Thyroid gland (tissue), 4 donors: ENCODE data around the gene WARS2. TPM values are rescaled to one million over a fixed set of nuclear protein-coding genes. Genes with fewer than 3 reads are reported as not detected.

Source experiments
- DNase-seq, 2 donors: peaks; one replicate each; pipeline ENCODE4 v3.0.0-alpha.2; 2019
- H3K27ac ChIP-seq, 3 donors: fragments of 200-600 bp; sonication (generic); 1 replicate in 2 of 3; 2 replicates in 1 of 3; pipeline ENCODE4 v1.5.1; 2016 to 2019; ENCODE audit warnings: mild to moderate bottlenecking in 1 of 3, moderate library complexity in 1 of 3
- H3K27me3 ChIP-seq: fragments of 200-600 bp; sonication (generic); one replicate; pipeline ENCODE4 v1.5.1; 2019
- H3K36me3 ChIP-seq, 2 donors: fragments of 200-600 bp; sonication (generic); one replicate each; pipeline ENCODE4 v1.5.1; 2016 to 2019
- H3K4me1 ChIP-seq, 2 donors: fragments of 200-600 bp; sonication (generic); one replicate each; pipeline ENCODE4 v1.5.1; 2017 to 2019
- H3K4me3 ChIP-seq, 3 donors: fragments of 200-600 bp; sonication (generic); replicated peaks in 1 of 3; 1 replicate in 2 of 3; 2 replicates in 1 of 3; pipeline ENCODE4 v1.5.1; 2016; ENCODE audit warnings: mild to moderate bottlenecking in 1 of 3
- H3K9me3 ChIP-seq: fragments of 200-600 bp; sonication (generic); one replicate; pipeline ENCODE4 v1.5.1; 2017
- POLR2A ChIP-seq, 2 donors: fragments of 450-650 bp; IDR thresholded peaks; one replicate each; pipeline ENCODE4 v1.6.1; 2017; ENCODE audit warnings: antibody characterized with exemption in 2 of 2, mild to moderate bottlenecking in 2 of 2, moderate library complexity in 1 of 2
- WGBS, 2 donors: methylation state at CpG; one replicate each; pipeline ENCODE4 v1.1.5; 2017; 5-methylcytosine and 5-hydroxymethylcytosine counted together
- intact Hi-C: fragments of 100-400 bp; cut with DNase I; formaldehyde crosslinking; loops from one replicate; pipeline ENCODE4 v1.15.1; 2023
- total RNA-seq, 4 donors: library from RNA; depleted of rRNA; stranded (reverse); fragments of >200 nt; gene quantifications; one replicate each; pipeline ENCODE4 v1.2.3, GENCODE V29; 2016
- TF ChIP-seq, protein P1 (sequence below), 6 experiments: fragments of 200-600 bp in 3 of 6; fragments of 450-650 bp in 3 of 6; sonication (generic) in 3 of 6; IDR thresholded peaks; one replicate each; pipeline ENCODE4 v1.5.1; 2016 to 2019; ENCODE audit warnings: antibody characterized with exemption in 6 of 6, mild to moderate bottlenecking in 2 of 6, inconsistent platforms in 1 of 6, moderate library complexity in 1 of 6

The WARS2 gene
- total RNA-seq, 4 donors from 2014 or later: 21.4 to 35.1 (median 26.2) TPM

DNA sequence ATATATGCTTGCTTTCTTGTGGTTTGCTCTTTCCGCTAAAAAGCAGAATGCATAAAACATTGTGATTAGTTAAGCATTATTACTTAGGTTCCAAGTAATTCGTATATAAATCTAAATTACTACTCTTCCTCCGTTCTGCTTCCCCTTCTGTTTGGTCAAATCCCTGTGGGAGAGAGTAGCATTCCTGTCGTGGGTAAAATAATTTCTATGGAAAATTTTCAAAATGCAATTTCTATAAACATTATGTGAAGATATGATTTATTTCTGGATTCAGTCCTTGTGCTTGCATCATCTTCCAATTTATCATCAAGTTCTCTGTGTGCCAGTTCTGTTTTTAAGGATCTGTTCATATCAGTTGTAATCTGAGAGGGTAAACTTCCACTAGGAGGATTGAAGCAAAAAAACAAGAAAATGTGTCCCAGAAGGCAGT, 7.2 kb upstream of the WARS2 start:
- TF ChIP-seq, protein P1, sequence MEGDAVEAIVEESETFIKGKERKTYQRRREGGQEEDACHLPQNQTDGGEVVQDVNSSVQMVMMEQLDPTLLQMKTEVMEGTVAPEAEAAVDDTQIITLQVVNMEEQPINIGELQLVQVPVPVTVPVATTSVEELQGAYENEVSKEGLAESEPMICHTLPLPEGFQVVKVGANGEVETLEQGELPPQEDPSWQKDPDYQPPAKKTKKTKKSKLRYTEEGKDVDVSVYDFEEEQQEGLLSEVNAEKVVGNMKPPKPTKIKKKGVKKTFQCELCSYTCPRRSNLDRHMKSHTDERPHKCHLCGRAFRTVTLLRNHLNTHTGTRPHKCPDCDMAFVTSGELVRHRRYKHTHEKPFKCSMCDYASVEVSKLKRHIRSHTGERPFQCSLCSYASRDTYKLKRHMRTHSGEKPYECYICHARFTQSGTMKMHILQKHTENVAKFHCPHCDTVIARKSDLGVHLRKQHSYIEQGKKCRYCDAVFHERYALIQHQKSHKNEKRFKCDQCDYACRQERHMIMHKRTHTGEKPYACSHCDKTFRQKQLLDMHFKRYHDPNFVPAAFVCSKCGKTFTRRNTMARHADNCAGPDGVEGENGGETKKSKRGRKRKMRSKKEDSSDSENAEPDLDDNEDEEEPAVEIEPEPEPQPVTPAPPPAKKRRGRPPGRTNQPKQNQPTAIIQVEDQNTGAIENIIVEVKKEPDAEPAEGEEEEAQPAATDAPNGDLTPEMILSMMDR (IDR thresholded peaks at IDR 0.05): no peak
- TF ChIP-seq POLR2A (IDR thresholded peaks at IDR 0.05): no peak
- H3K9me3 ChIP-seq: no peaks in the 10 kb centered on the region
- DNase-seq: no peak
- no peaks in the 10 kb centered on the region for H3K27me3 ChIP-seq
- intact Hi-C loops: no loop called here
- H3K36me3 ChIP-seq: no peaks in the 10 kb centered on the region
- peak overlapping the region in 1 of 3 donors; percentile 5 for H3K27ac ChIP-seq
- whole genome bisulfite sequencing, 2 donors: 75 to 77% methylated on average over 4 of the region's 4 CpGs
- no peaks in the 10 kb centered on the region for H3K4me1 ChIP-seq
- no peak overlapping the region for H3K4me3 ChIP-seq

DNA sequence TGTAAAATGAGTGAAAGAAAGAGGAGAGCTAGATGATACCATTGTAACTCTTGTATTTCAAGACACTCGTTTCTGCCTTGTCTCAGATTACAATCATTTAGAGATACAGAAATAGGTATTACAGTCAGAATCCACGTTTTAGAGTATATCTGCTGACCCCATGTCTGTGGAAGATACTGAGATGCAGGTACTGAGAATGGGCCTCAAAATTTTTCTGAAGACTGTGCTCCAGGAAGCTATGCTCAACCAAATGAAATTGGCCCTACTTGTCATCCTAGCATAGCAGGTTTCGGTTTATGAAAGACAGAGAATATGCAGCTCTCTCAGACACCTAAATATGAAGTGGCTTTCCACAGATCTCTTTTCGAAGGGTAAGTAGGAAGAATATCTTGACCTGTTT, 6.0 kb upstream of the WARS2 start:
- Histone ChIP-seq H3K4me3 (no peak overlapping the region), H3K27ac (no peak overlapping the region), H3K4me1 (peaks cover 6% of the 10 kb centered on the region in 2 donors), H3K36me3 (no peaks in the 10 kb centered on the region), H3K27me3 (no peaks in the 10 kb centered on the region), H3K9me3 (no peaks in the 10 kb centered on the region)
- TF ChIP-seq, protein P1 (IDR thresholded peaks at IDR 0.05): no peak
- no peak for TF ChIP-seq POLR2A (IDR thresholded peaks at IDR 0.05)
- no peak for DNase-seq
- WGBS, 2 donors: 85 to 93% methylated on average over 4 of the region's 4 CpGs
- intact Hi-C loops: no loop called here

DNA sequence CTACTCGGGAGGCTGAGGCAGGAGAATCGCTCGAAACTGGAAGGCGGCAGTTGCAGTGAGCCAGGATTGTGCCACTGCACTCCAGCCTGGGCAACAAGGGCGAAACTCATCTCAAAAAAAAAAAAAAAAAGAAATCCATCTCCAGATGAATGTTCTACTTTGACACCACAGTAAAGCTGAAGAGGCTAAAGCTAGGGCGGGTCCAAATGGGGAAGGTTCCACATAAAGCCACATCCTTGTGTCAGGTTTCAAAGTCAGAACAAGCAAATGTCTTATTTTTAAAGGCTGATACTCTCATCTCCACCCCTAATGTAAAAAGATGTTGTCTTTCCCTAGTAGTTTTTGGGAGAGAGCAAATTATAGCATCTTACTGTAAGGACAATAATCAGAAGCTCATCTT, 4.4 kb upstream of the WARS2 start:
- intact Hi-C loops: no loop called here
- TF ChIP-seq, protein P1 (IDR thresholded peaks at IDR 0.05): no peak
- TF ChIP-seq POLR2A (IDR thresholded peaks at IDR 0.05): no peak

DNA sequence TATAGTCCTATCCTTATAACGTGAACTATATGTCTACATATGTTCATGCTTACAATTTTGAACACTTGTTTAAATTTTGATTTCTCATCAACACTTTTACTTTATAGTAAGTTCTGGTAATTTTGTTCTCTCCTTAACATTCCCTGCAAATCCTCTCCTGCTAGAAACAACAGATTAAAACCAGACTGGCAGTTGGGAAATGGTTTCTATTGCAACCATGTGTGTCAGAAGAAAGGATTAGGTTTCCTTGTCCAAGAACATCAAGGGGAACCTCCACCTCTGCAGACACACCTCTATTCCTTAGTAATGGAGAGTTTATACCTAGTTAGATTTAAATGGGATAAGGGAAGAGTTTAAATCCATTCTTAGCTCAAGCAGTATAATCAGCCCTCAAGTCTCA, 3.3 kb upstream of the WARS2 start:
- Histone ChIP-seq H3K4me1 (peaks cover 12 to 20% of the 10 kb centered on the region in 2 donors), H3K9me3 (no peaks in the 10 kb centered on the region), H3K4me3 (no peak overlapping the region), H3K27ac (no peak overlapping the region), H3K36me3 (no peaks in the 10 kb centered on the region), H3K27me3 (no peaks in the 10 kb centered on the region)
- DNase-seq: no peak
- intact Hi-C loops: no loop called here
- 96 to 100% methylated on average over 1 of the region's 1 CpG for WGBS, 2 donors
- TF ChIP-seq, protein P1 (IDR thresholded peaks at IDR 0.05): no peak
- no peak for TF ChIP-seq POLR2A (IDR thresholded peaks at IDR 0.05)

More for the DNA sequence above, 4.4 kb upstream of the WARS2 start:
- WGBS, 2 donors: 97% methylated on average over 6 of the region's 6 CpGs
- Histone ChIP-seq H3K9me3 (no peaks in the 10 kb centered on the region), H3K27me3 (no peaks in the 10 kb centered on the region), H3K27ac (no peak overlapping the region), H3K36me3 (no peaks in the 10 kb centered on the region), H3K4me1 (peaks cover 12% of the 10 kb centered on the region in 2 donors), H3K4me3 (no peak overlapping the region)
- DNase-seq: no peak

DNA sequence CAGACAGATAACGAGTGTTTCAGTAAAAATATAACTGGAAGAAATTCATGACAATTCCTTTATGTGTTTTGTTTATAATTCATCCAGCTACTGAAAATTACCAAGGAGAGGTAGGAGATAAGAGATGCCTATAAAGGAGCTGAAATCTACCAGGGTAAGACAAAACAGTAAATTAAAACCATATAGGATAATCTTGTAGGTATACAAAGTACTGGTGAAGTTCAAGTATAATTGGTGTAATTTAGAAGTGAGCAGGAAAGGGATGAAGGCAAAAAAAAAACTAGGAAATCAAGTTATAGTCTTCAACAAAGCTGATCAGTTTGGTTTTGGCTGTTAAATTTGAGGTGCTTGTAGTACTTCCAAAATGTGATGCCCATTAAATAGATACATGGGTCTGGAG, 1.2 kb upstream of the WARS2 start:
- intact Hi-C loops: no loop called here
- H3K27me3 ChIP-seq: no peaks in the 10 kb centered on the region
- H3K36me3 ChIP-seq: no peaks in the 10 kb centered on the region
- no peak overlapping the region for H3K27ac ChIP-seq
- no peaks in the 10 kb centered on the region for H3K9me3 ChIP-seq
- no peak for DNase-seq
- WGBS, 2 donors: 98% methylated on average over 1 of the region's 1 CpG
- TF ChIP-seq, protein P1 (IDR thresholded peaks at IDR 0.05): no peak
- no peak for TF ChIP-seq POLR2A (IDR thresholded peaks at IDR 0.05)
- peaks cover 12 to 20% of the 10 kb centered on the region in 2 donors for H3K4me1 ChIP-seq
- H3K4me3 ChIP-seq: no peak overlapping the region
